Amniotic stem cell (primary cell): Measurements from ENCODE around the gene TMEM175.
"Not testable (repeated sequence)": the region's sequence is repeated elsewhere in the genome, so short reads cannot be mapped to it uniquely, and the experiment has no call there.

Source experiments
- DNase-seq: peaks from one replicate; lab custom pipeline; 2025; lab: John Stamatoyannopoulos, UW

The TMEM175 gene

DNA sequence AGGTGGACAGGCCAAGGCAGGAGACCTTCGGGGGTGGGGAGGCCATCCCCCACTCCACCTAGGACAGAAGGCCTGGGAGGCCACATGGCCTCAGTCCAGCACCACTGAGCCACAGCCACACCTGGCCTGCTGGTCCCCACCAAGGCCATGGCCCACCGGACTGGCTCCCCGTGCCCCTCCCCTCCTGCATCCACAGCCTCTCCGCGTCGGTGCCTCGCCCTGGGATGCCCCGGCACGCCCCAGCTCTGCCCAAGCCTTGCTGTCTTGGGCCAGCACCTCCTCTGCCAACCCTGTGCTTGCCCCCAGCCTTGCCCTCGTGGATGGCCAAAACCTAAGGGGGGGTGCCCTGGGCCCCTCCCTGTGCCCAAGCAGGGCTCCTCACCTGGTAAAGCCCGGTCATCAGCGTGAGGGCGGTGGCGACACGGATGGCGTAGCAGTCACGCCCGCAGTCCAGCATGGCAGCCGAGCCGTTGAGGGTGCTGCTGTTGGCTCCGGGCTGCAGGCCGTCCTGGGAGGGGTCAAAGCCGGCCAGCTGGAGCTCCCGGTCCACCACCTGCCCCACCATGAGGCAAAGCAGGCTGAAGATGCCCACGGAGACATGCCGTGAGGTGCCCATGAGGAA, 58.6 kb downstream of the TMEM175 start:
- no peak for DNase-seq

DNA sequence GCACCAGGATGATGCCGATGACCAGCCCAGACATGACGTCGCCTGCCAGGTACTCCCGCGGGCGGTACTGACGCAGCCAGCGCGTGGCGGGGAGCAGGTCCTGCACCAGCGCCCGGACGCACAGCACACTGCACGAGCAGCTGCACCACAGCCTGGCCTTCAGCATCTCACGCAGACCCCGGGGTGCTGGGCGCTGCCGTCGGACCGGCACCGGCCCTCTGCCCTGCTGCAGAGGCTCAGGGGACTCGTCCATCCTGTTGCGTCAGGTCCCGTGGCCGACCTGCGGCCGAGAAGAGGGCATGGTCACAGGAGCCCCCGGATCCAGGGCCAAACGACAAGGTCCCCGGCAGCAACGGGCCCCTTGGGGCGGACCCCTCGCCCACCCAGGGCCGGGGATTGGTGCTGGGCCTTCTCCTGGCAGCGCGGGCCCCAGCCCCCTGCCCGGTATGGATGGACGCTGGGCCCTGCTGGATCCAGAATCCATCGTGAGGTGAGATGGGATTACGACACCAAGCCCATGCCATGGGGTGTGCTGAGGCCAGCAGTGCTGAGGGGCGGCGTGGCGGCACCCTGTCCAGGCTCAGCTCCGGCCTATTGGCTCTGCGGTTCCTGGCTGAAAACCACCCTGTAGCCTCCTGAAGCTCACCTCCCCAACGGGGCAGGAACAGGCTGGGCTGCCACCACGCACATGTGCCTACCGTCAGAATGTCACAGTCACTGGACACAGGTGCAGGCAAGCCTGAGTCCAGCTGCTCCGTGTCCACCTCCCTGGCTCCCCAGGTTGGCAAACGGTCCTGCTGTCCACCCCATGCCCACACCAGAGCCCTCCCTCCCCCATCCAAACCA, 59.4 kb downstream of the TMEM175 start:
- no peak for DNase-seq

DNA sequence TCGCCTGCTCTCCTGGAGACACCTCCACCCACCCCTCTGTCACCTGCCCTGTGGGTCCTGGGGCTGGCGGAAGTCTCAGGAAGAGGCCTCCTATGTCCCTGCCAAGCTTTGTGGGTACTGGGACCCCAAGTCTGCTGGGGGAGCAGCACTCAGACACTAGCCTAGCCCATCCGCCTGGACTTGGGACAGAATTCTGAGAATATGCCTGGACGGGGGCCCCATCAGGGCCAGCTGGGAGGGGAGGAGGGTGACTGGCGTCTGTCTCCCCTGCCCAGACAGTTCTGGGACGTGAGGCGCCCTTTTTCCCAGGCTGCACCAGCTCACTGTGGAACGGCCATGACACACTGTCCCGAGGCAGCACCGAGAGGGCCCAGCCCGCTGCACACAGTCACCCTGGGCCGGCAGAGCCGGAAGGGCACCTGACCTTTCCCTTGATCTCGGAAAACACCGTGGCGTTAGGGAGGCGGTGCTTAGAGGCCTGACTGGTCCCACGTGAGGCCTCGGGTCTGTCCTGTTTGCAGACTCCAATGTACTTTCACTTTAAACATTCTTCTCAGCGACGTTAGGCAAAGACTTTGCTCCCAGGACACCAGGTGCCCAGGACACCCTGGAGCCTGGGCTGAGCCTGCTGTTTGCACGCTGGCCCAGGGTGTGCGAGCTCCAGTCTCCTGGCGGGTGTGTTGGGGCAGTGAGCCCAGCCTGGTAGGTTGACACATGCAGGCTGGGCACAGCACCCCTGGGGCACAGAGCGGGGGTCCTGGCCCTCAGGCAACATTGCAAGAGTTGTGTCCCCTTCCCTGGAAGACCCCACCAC, 60.2 kb downstream of the TMEM175 start:
- no peak for DNase-seq

DNA sequence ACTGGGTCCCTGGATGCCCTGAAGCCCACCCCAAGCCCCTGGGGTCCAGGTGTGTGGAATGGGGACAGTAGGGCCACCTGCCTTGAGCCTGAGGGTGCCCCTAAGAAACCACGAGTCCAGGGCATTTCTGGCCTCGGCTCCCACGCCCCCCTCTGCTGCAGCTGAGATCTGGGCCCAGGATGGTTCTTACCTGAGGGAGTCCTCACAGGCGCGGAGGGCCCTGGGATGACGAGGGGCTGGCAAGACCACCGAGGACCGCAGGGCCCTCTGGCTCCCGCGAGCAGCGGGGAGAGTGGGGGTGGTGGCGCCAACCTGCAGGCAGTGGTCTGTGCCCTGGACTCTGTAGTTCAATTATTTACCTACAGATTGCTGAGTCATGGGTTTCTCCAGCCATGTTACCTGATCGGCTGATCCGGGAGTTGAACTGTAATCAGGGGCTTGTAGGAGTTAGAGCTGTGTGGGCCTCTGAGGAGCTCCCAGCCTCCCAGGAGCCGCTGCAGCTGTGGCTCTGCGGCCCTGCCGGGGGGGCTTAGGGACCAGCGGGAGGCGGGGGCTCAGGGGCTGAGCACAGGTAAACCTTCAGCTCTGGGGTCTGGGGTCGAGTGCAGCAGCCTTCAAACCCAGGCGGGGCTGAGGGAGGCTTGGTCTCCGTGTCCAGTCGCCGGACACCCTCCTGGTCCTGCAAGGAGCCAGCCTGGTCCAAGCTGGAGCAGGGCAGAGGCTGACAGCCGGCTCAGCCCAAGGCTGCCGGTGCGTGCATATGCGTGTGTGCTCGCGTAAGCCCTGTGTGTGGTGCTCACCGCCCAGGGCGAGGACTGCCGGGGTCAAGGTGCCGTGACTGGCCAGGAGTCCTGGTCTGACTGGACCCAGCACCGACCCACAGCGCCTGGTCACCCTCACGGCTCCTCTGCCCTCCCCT, 61.1 kb downstream of the TMEM175 start, which contains the start of gene SLC26A1:
Gene SLC26A1 (minus strand): TSS at position 294 of the 919 bp plus-strand sequence. CDS start 1,701 bp downstream, outside the sequence.
- DNase-seq = no peak

DNA sequence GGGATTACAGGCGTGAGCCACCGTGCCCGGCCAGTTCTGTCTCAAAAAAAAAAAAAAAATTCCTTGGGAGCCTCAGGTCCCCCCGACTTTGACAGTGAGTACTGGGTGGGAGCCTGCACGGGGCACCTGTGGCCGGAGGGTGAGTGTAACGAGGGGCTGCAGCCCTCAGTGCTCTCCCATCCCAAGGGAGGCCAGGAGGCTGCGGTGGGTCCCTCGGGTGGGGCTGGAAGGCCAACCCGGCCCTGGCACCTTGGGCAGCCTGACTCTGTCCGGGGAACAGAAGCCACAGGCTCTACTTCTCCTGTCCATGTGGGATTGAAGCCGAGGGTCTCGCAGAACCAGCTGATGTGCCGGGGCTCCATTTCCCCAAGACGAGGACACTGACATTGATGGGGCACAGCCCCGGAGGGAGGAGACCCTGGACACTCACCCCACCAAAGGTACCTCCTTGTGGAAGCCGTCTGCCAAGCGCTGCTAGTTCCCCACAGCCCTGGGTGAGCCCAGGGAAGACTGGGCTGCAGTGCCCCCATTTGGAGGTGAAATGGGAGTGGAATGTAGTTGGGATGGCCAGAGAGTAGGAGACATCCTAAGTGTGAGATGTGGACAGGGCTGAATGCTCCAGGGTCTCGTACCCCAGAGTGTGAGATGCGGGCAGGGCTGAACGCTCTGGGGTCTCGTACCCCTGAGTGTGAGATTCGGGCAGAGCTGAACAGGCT, 63.2 kb downstream of the TMEM175 start:
- DNase-seq = no peak

DNA sequence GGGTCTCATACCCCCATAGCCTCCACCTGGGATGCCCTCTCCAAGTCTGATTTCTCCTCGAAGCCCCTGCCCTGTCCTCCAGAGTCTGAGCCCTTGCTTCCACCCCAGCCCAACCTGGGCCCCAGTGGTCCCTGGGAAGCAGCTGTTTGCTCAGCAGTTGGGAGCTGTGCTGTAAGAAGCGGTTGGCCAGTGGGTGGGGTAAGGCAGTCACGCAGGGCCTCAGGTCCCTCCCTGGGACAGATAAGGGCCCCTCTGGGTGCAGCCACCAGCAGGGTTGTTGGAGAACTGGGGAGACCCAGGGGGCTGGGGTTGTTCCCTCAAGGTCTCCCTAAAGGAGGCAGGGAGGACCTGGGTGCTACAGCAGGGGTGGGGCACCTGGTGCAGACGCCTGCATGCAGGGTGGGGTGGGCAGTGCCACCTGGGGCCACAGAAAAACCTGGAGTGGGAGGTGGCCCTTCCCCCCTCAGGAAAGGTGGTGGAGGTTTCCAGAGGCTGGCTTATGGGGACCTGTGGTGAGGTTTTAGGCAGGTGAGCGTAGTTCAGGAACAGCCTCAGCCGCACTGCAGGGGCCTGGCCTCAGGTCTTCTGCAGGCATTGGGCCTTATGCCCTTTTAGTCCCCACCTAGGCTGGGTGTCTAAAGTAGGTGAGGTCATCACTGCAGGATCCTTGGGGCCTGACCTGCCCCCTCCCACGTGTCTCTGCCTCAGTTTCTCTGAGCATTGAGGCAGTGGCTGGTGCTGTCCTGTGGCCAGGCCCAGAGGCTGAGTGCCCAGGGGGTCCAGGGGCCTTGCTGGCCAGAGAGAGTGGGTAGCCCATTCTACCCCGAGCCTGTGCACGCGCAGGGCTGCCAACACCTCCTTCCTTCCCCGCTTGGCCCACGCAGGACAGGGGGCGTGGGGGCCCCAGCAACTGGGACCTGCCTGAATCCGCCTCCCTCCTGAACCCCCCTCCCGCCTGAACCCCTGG, 64.1 kb downstream of the TMEM175 start:
- no peak for DNase-seq

DNA sequence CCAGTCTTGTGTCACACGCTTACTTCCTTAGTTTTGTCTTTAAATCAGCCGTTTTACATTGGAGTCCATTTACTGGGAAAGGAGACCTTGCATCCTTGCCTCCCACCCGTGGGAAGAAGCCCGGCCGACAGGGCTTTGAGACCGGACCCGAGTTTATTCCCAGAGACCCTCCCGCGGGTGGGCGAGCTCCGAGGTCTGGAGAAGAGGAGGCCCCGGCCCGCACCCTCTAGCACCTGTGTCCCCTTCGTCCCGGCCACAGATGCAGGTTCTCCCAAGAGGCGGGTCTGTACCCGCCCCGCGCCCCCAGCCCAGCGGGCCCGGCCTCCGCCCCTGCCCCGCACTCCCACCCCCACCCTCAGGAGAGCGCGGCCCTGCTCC, 64.7 kb downstream of the TMEM175 start:
- DNase-seq = no peak

DNA sequence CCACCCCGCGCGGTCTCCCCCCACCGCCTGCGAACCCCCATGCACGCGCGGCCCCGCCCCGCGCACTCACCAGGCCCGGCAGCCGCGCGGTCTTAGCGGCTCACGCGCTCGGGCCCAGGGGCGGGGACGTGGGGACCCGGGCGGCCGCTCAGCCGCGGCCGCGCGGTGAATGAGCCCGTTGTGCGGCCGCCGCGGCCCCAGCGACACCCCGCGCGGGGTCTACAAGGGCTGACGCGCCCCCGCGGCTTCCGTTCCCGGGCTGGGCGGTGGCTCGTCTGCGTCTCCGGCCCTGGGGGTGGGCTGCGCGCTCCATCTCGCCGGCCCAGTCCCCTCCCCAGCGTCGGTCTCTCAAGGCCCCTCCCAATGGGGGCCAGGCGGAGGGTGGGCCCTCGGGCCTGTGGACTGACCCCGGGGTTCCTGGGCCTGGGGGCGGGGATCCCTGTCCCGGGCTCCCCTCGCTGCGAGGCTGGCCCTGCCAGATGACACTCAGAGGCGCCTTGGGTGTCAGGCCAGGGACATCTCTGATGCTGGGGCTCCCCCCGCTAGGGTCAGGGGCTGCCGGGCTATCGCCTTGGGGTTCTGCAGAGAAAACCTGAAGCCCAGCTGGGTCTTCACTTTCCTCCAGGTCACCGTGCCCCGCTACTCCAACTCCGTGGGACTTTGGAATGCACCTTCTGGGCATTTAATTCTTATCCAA, 65.3 kb downstream of the TMEM175 start:
- DNase-seq = no peak

DNA sequence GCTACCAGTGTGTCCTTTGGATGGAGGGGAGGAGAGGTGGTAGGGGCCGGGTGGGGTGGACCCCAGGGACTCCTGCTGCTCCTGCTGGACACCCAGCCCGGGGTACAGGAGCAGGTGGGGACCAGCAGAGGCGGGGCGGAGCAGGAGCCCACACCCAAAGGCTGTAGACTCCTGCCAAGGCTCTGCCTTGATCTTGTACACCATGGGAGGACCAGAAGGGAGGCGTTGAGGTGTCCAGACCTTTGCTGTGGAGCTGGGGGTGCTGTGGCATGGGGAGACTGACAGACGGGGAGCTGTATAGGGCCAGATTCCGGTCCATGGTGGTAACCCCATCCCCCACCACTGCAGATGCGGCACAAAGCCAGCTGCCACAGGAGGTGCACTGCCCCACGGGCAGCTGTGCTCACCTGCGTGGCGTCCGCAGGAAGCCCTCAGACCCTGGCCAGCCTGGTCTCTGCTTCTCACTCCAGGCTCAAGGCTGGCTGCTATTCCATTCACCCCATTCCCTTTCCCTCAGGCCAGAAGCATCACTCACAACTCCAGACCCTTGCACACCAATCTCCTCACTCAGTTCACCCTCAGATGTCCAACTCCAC, 65.9 kb downstream of the TMEM175 start:
- no peak for DNase-seq

DNA sequence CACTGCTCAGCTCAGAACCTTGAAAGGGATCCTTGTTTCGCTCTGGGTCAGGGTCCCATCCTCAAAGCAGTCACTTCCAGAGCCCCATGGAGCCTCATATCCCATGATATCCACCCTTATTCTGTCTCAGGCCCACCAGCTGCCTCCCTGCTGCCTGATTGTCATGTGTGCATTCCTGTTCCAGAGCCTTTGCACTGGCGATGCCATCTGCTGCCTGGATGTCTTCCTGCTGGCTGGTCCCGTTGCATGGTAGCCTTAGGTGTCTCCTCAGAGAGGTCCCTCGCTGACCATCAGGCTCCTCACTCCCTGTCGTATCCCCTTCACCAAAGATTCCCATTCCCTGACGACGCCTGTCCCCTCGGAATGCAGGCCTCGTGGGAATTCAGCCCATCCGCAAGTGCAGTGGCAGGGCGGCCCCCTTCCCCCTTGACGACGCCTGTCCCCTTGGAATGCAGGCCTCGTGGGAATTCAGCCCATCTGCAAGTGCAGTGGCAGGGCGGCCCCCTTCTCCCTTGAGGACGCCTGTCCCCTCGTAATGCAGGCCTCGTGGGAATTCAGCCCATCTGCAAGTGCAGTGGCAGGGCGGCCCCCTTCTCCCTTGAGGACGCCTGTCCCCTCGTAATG, 67.1 kb downstream of the TMEM175 start:
- not testable (repeated sequence) for DNase-seq

DNA sequence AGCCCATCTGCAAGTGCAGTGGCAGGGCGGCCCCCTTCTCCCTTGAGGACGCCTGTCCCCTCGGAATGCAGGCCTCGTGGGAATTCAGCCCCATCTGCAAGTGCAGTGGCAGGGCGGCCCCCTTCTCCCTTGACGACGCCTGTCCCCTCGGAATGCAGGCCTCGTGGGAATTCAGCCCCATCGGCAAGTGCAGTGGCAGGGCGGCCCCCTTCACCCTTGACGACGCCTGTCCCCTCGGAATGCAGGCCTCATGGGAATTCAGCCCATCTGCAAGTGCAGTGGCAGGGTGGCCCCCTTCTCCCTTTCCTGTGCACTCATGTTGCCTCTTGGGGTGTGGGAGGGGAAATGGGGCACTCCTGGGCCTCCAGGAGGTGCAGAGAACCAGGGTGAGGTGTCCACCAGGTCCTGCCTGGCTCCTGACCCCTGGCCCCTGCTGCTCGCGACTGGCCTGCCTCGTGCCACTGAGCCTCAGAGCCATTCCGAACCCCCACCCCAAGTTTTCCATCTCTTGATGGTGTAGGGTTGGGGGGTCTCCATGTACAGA, 67.7 kb downstream of the TMEM175 start:
- no peak for DNase-seq

DNA sequence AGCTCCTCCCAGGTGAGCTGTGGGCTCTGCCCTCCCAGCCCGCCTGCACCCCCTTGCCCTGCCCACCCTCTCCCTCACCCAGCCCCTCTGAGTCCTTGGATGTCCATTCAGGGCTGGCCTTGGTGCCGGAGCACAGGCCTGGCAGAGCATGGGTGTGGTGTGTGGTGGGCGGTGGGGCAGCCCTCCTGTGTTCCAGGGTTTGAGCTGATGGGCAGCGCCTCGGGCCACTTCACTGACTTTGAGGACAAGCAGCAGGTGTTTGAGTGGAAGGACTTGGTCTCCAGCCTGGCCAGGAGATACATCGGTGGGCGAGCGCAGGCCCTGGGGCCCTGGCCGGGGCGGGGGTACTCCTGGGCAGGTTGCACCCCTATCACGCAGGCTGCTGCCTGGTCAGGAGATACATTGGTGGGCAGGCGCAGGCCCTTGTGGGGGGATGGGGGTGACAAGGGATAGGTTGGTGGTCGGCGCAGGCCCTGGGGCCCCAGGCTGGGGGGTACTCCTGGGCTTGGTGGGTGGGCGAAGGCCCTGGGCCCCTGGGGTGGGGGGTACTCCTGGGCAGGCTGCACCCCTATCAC, 68.5 kb downstream of the TMEM175 start:
- no peak for DNase-seq

DNA sequence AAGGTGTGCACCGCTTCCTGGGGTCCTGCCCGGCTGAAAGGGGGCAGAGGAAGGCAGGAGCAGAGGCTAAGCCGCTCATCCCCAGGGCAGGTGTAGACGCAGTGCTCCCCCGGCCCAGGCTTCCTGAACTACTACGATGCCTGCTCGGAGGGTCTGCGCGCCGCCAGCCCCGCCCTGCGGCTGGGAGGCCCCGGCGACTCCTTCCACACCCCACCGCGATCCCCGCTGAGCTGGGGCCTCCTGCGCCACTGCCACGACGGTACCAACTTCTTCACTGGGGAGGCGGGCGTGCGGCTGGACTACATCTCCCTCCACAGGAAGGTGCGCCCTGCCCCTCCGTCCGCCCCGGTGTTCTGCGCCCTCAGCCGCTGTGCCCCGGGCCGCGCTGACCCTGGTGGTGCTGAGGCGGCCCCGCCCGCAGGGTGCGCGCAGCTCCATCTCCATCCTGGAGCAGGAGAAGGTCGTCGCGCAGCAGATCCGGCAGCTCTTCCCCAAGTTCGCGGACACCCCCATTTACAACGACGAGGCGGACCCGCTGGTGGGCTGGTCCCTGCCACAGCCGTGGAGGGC, 69.4 kb downstream of the TMEM175 start:
- DNase-seq = no peak

DNA sequence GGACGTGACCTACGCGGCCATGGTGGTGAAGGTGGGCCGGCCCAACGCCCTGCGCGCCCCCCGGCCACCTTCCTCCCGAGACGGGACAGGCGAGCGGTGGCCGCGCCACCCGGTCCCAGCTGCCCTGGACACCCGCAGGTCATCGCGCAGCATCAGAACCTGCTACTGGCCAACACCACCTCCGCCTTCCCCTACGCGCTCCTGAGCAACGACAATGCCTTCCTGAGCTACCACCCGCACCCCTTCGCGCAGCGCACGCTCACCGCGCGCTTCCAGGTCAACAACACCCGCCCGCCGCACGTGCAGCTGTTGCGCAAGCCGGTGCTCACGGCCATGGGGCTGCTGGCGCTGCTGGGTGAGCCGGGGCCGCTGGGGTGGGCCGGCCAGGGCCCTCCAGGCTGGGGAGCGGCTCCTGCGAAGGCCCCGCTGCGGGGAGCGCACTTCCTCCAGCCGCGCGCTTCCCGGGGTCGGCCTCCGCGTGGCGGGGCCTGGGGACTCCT, 69.9 kb downstream of the TMEM175 start:
- DNase-seq = no peak

DNA sequence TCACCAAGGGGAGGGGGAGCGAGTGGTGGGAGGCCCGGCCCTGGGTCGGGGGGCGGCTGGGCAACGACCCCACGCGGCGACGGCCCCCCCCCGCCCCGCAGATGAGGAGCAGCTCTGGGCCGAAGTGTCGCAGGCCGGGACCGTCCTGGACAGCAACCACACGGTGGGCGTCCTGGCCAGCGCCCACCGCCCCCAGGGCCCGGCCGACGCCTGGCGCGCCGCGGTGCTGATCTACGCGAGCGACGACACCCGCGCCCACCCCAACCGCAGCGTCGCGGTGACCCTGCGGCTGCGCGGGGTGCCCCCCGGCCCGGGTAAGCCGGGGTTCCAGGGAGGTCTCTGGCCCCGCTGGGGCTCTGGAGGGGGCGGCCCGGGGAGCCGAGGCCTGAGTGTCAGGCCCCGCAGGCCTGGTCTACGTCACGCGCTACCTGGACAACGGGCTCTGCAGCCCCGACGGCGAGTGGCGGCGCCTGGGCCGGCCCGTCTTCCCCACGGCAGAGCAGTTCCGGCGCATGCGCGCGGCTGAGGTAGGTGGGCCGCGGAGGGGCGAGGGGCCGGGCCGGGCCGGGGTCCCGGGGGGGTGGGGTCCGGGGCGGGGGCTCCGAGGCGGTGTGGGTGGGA, 70.5 kb downstream of the TMEM175 start:
- no peak for DNase-seq

DNA sequence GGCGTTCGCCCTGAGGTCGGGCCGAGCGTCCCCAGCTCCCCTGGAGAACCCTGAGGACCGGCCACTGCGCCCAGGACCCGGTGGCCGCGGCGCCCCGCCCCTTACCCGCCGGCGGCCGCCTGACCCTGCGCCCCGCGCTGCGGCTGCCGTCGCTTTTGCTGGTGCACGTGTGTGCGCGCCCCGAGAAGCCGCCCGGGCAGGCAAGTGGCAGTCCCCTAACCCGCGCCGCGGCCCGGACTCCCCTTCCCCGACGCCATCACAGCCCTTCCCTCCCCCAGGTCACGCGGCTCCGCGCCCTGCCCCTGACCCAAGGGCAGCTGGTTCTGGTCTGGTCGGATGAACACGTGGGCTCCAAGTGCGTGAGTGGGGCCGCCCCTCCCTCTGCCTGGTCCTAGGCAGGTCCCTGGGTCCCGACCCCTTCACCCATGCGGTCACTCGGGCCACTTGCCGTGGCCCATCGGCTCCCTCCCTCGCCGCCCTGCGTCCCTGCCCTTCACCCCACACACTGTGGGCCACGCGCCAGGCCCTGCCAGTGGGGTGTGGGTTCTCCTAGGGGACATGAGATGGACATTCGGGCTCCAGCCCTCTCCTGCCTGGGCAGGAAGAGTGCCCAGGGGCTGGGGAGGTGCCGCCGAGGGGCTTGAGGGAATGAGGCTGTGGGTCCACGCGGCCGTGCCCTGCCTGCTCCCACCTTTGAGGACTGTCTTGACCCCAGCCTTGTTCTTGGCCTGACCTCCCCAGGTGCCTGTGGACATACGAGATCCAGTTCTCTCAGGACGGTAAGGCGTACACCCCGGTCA, 71.2 kb downstream of the TMEM175 start:
- no peak for DNase-seq
